ENCODE results near the gene TTLL10. TPM values are rescaled to one million over a fixed set of nuclear protein-coding genes. Genes with fewer than 3 reads are reported as not detected.

TTLL10 gene
- total and polyA plus RNA-seq, 2 of the 4 experiments (the other 2 are of a cell fraction) = not detected

DNA sequence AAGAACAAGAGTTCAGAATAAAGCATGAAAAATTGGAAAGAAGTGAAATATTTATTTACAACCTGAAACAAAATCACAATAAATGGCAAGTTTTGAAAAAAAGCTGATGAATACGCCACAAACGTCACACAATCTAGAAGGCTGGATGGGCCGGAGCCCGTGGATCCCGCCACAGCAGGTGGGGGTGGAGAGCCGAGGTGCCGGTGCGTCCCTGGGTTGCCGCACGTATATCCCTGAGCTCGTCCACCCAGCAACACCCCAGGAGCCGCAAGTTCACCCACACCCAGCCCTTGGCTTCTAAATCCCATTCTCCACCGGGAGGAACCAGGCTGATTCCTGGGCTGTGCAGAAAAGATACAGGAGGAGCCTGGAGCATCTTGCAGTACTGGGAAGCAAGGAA is 25.6 kb upstream of the TTLL10 start:
- BruUV-seq (replicated peaks) = no TSS peak
- no peaks in the 10 kb centered on the region for H4K20me1 ChIP-seq (ENCODE audit: insufficient read depth, low read length)
- H2AFZ ChIP-seq (replicated peaks; ENCODE audit: low read length, poor library complexity) = no peak overlapping the region
- H4K91ac ChIP-seq (ENCODE audit: insufficient read depth, low read depth, low read length) = no peak overlapping the region
- H3K27ac ChIP-seq (ENCODE audit: insufficient read depth, low read length) = no peak overlapping the region
- no peak overlapping the region for H3K14ac ChIP-seq (replicated peaks; ENCODE audit: low read depth, low read length)
- DNase-seq (no peak), ATAC-seq (ENCODE audit: low read depth) (no peak)
- H3K4ac ChIP-seq (ENCODE audit: low read depth, low read length) = no peak overlapping the region
- intact Hi-C loops (cut with micrococcal nuclease) (no loop called here), in situ Hi-C loops (cut with MboI; ENCODE audit: low sequenced_read_pairs) (no loop called here), dilution Hi-C loops (cut with HindIII; ENCODE audit: low sequenced_read_pairs, unreplicated experiment) (no loop called here)
- H4K8ac ChIP-seq (ENCODE audit: low read depth in 2 of 2, low read length in 2 of 2) = no peak overlapping the region
- H3K23ac ChIP-seq (ENCODE audit: low read depth, low read length) = no peak overlapping the region
- no peak overlapping the region for H2BK20ac ChIP-seq (ENCODE audit: low read depth, low read length)
- ChIA-PET CTCF (no interaction called here), POLR2A (ENCODE audit: unreplicated experiment) (no interaction called here)
- H2BK15ac ChIP-seq (ENCODE audit: low read depth, low read length) = no peak overlapping the region
- H2BK5ac ChIP-seq (ENCODE audit: low read depth, low read length, poor library complexity, severe bottlenecking) = no peak overlapping the region
- peaks cover 3% of the 10 kb centered on the region; the same call in 1 of the 2 replicates for H3K27me3 ChIP-seq (ENCODE audit: control insufficient read depth, insufficient read depth, low read length)
- no peak overlapping the region for H3K56ac ChIP-seq (ENCODE audit: extremely low read depth, insufficient read depth, low read length)
- WGBS, 2 experiments (ENCODE audit: extremely low coverage in 2 of 2, insufficient read length in 1 of 2) = no CpG with 5 or more reads among the region's 13 CpGs
- no peak overlapping the region for H3K18ac ChIP-seq (ENCODE audit: low read depth, low read length)
- no peak for TF ChIP-seq MAFK (IDR thresholded peaks at IDR 0.05; ENCODE audit: low read depth, low read length)
- TF ChIP-seq RAD21 (IDR thresholded peaks at IDR 0.05; ENCODE audit: low read length) = no peak
- no peak for TF ChIP-seq BHLHE40 (IDR thresholded peaks at IDR 0.05; ENCODE audit: low read depth, low read length)
- TF ChIP-seq, protein P1, sequence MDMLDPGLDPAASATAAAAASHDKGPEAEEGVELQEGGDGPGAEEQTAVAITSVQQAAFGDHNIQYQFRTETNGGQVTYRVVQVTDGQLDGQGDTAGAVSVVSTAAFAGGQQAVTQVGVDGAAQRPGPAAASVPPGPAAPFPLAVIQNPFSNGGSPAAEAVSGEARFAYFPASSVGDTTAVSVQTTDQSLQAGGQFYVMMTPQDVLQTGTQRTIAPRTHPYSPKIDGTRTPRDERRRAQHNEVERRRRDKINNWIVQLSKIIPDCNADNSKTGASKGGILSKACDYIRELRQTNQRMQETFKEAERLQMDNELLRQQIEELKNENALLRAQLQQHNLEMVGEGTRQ (IDR thresholded peaks at IDR 0.05; ENCODE audit: low read depth, low read length) = no peak
- no peak for TF ChIP-seq CEBPB (IDR thresholded peaks at IDR 0.05; ENCODE audit: low read depth, low read length)
- TF ChIP-seq POLR2A (IDR thresholded peaks at IDR 0.05; ENCODE audit: low read depth, low read length) = no peak
- TF ChIP-seq RFX5 (IDR thresholded peaks at IDR 0.05; ENCODE audit: low read depth, low read length) = no peak
- TF ChIP-seq, protein P2, sequence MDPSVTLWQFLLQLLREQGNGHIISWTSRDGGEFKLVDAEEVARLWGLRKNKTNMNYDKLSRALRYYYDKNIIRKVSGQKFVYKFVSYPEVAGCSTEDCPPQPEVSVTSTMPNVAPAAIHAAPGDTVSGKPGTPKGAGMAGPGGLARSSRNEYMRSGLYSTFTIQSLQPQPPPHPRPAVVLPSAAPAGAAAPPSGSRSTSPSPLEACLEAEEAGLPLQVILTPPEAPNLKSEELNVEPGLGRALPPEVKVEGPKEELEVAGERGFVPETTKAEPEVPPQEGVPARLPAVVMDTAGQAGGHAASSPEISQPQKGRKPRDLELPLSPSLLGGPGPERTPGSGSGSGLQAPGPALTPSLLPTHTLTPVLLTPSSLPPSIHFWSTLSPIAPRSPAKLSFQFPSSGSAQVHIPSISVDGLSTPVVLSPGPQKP (IDR thresholded peaks at IDR 0.05; ENCODE audit: borderline replicate concordance, low read depth, low read length) = no peak
- no peak for TF ChIP-seq MXI1 (IDR thresholded peaks at IDR 0.05; ENCODE audit: borderline replicate concordance, low read depth, low read length)
- TF ChIP-seq FOS (IDR thresholded peaks at IDR 0.05; ENCODE audit: low read depth, low read length) = no peak
- no peak for TF ChIP-seq MAZ (IDR thresholded peaks at IDR 0.05; ENCODE audit: borderline replicate concordance, low read depth, low read length)
- TF ChIP-seq NFE2L2 (IDR thresholded peaks at IDR 0.05; ENCODE audit: low read depth, low read length) = no peak
- no peaks in the 10 kb centered on the region for H3K4me1 ChIP-seq (ENCODE audit: control insufficient read depth, insufficient read depth, low read length)
- H3K9me3 ChIP-seq (ENCODE audit: control insufficient read depth, insufficient read depth, low read length) = peaks cover 2% of the 10 kb centered on the region; the same call in 1 of the 2 replicates
- no peak overlapping the region for H3K4me2 ChIP-seq (ENCODE audit: low read depth, low read length)
- H3K9ac ChIP-seq (ENCODE audit: low read depth, low read length) = no peak overlapping the region
- no peaks in the 10 kb centered on the region for H3K9me1 ChIP-seq (ENCODE audit: insufficient read depth, low read length)
- H2AK9ac ChIP-seq (replicated peaks; ENCODE audit: low read depth, low read length, poor library complexity) = no peak overlapping the region
- no peaks in the 10 kb centered on the region for H3K36me3 ChIP-seq (ENCODE audit: control insufficient read depth, insufficient read depth, low read length)
- no peaks in the 10 kb centered on the region for H3K79me1 ChIP-seq (ENCODE audit: low read depth in 1 of 2, low read length in 2 of 2)
- H4K5ac ChIP-seq (ENCODE audit: low read depth, low read length) = no peak overlapping the region
- no peak overlapping the region for H2BK120ac ChIP-seq (ENCODE audit: low read depth, low read length)
- H3K4me3 ChIP-seq (ENCODE audit: insufficient read depth, low read depth, low read length) = no peak overlapping the region
- no peak overlapping the region for H2AK5ac ChIP-seq (ENCODE audit: low read depth, low read length)
